PC-9 (cell line): Measurements from ENCODE around the gene PPRC1. TPM values are rescaled to one million over a fixed set of nuclear protein-coding genes. Genes with fewer than 3 reads are reported as not detected.
A peak's percentile ranks its signal among the peaks of the same experiment; 100 is the strongest.

Experiments used
- BruUV-seq: library from RNA; stranded (reverse); fragments of 400-500 nt; replicated peaks from 2 replicates; lab custom pipeline; 2021; lab: Mats Ljungman, UMichigan
- CTCF ChIA-PET: fragments of 300-600 bp; sonication (Branson Sonifier 250); formaldehyde crosslinking; loops from one replicate; lab custom pipeline; 2022; ENCODE audit warnings: antibody characterized with exemption; lab: Charles Lee
- POLR2A ChIA-PET: fragments of 300-600 bp; sonication (Branson Sonifier 250); formaldehyde crosslinking; loops from one replicate; lab custom pipeline; 2022; ENCODE audit warnings: antibody characterized with exemption; ENCODE audit not compliant: unreplicated experiment; lab: Charles Lee
- DNase-seq, 2 experiments: peaks; one replicate each; pipeline versions ENCODE4 v3.0.0 to v3.0.0-alpha.2; 2015 to 2022; ENCODE audit warnings: mixed read lengths in 1 of 2
- H2AFZ ChIP-seq: fragments of 200-600 bp; sonication (generic); 2 replicates; pipeline ENCODE4 v1.8.1; 2017; ENCODE audit warnings: antibody characterized with exemption
- H3F3A ChIP-seq: fragments of 200-600 bp; sonication (generic); 2 replicates; pipeline ENCODE4 v1.8.1; 2017; ENCODE audit warnings: antibody characterized with exemption, mild to moderate bottlenecking, low read depth; ENCODE audit not compliant: insufficient read depth
- H3K27ac ChIP-seq: fragments of 200-600 bp; sonication (generic); 2 replicates; pipeline ENCODE4 v1.6.1; 2016; ENCODE audit warnings: mixed run types
- H3K27me3 ChIP-seq: fragments of 200-600 bp; sonication (generic); 2 replicates; pipeline ENCODE4 v1.6.1; 2016; ENCODE audit warnings: low read depth, mixed run types; ENCODE audit not compliant: insufficient read depth
- H3K36me3 ChIP-seq: fragments of 200-600 bp; sonication (generic); 2 replicates; pipeline ENCODE4 v1.6.1; 2016; ENCODE audit warnings: low read depth, mixed run types
- H3K4me1 ChIP-seq: fragments of 200-600 bp; sonication (generic); replicated peaks from 2 replicates; pipeline ENCODE4 v1.6.1; 2016; ENCODE audit warnings: mixed run types; ENCODE audit not compliant: insufficient read depth
- H3K4me2 ChIP-seq: fragments of 200-600 bp; sonication (generic); 2 replicates; pipeline ENCODE4 v1.6.1; 2017; ENCODE audit warnings: mixed run types
- H3K4me3 ChIP-seq: fragments of 200-600 bp; sonication (generic); 2 replicates; pipeline ENCODE4 v1.6.1; 2016; ENCODE audit warnings: mixed run types
- H3K79me2 ChIP-seq: fragments of 200-600 bp; sonication (generic); 2 replicates; pipeline ENCODE4 v1.6.1; 2017; ENCODE audit warnings: low read depth, mixed run types
- H3K9me2 ChIP-seq: fragments of 200-600 bp; sonication (generic); 2 replicates; pipeline ENCODE4 v1.8.1; 2017; ENCODE audit warnings: mild to moderate bottlenecking; ENCODE audit not compliant: insufficient read depth
- H3K9me3 ChIP-seq: fragments of 200-600 bp; sonication (generic); 2 replicates; pipeline ENCODE4 v1.8.1; 2016; ENCODE audit warnings: low read depth; ENCODE audit not compliant: insufficient read depth
- H4K20me1 ChIP-seq: fragments of 200-600 bp; sonication (generic); 2 replicates; pipeline ENCODE4 v1.8.1; 2017; ENCODE audit not compliant: insufficient read depth
- CTCF ChIP-seq: fragments of 200-600 bp; sonication (generic); conservative IDR thresholded peaks from 2 replicates; pipeline ENCODE4 v1.6.1; 2017; ENCODE audit warnings: mixed run types, antibody characterized with exemption, mild to moderate bottlenecking, moderate library complexity
- EZH2 ChIP-seq: fragments of 200-600 bp; sonication (generic); IDR thresholded peaks from 2 replicates; pipeline ENCODE4 v1.8.0; 2017; ENCODE audit warnings: antibody characterized with exemption, low read depth
- intact Hi-C: fragments of 100-400 bp; cut with micrococcal nuclease; formaldehyde crosslinking; loops from one replicate; pipeline ENCODE4 v1.10.0; 2022; ENCODE audit not compliant: unreplicated experiment
- total RNA-seq: library from RNA; stranded (reverse); gene quantifications from 2 replicates; pipeline ENCODE4 v1.2.3, GENCODE V29; 2021

The PPRC1 gene
- total RNA-seq, 1 experiment from 2014 or later = 22.9 TPM

- TF ChIP-seq CTCF (no peak), EZH2 (no peak)
- Histone ChIP-seq H3K4me1 (no peaks in the 10 kb centered on the region; the same call in none of the 2 replicates), H3K36me3 (no peaks in the 10 kb centered on the region), H3K4me3 (peak within 1 kb of the TSS; percentile 74), H4K20me1 (no peaks in the 10 kb centered on the region), H3K9me3 (no peaks in the 10 kb centered on the region), H3K9me2 (no peaks in the 10 kb centered on the region), H2AFZ (peak within 1 kb of the TSS; percentile 82), H3K79me2 (no peaks in the 10 kb centered on the region), H3K27me3 (no peaks in the 10 kb centered on the region), H3F3A (no peaks in the 10 kb centered on the region), H3K4me2 (peak within 1 kb of the TSS; percentile 85), H3K27ac (no peak within 1 kb of the TSS)
- intact Hi-C loops = no loop called here
- BruUV-seq = no TSS peak
- ChIA-PET CTCF (no interaction called here), POLR2A (interaction anchor here (0.7 kb wide), 1 partner anchor 484 kb away, joined by 3 read pairs; no protein-coding TSS in a partner anchor)
- peak; percentile 43 to 60 for DNase-seq
Observed at GRCh38 chr10:102120142-102120990, 12.5 kb upstream of the PPRC1 start, which contains the start of gene LDB1. Gene LDB1, minus strand, starts transcription at chr10:102120368. Its CDS starts 258 bp downstream, at chr10:102120110.

- Histone ChIP-seq H3K27ac (no peak overlapping the region), H3F3A (no peaks in the 10 kb centered on the region), H3K9me3 (no peaks in the 10 kb centered on the region), H2AFZ (peak overlapping the region; percentile 79; the same call in 1 of the 2 replicates), H3K4me3 (peak overlapping the region; percentile 74), H3K9me2 (no peaks in the 10 kb centered on the region), H3K4me1 (no peaks in the 10 kb centered on the region; the same call in 1 of the 2 replicates), H3K4me2 (peak overlapping the region; percentile 85), H3K27me3 (no peaks in the 10 kb centered on the region), H3K79me2 (no peaks in the 10 kb centered on the region), H3K36me3 (no peaks in the 10 kb centered on the region), H4K20me1 (no peaks in the 10 kb centered on the region)
- intact Hi-C loops = no loop called here
- ChIA-PET POLR2A (interaction anchor here (0.7 kb wide), 1 partner anchor 484 kb away, joined by 3 read pairs; no protein-coding TSS in a partner anchor), CTCF (no interaction called here)
- no peak for DNase-seq
- TF ChIP-seq CTCF = no peak
- TF ChIP-seq EZH2 = no peak
- TSS peak; percentile 67 for BruUV-seq
Observed at GRCh38 chr10:102120991-102121738, 11.7 kb upstream of the PPRC1 start.

- H4K20me1 ChIP-seq = no peaks in the 10 kb centered on the region
- no peaks in the 10 kb centered on the region for H3K79me2 ChIP-seq
- H3K27ac ChIP-seq = no peak overlapping the region
- no peaks in the 10 kb centered on the region for H3K36me3 ChIP-seq
- CTCF ChIA-PET = interaction anchor here (0.6 kb wide), 1 partner anchor 301 kb away, joined by 7 read pairs; no protein-coding TSS in a partner anchor
- H3K9me2 ChIP-seq = no peaks in the 10 kb centered on the region
- no peak overlapping the region for H3K4me2 ChIP-seq
- no peaks in the 10 kb centered on the region; the same call in 1 of the 2 replicates for H3K4me1 ChIP-seq
- H3K27me3 ChIP-seq = no peaks in the 10 kb centered on the region
- H2AFZ ChIP-seq = no peak overlapping the region
- no peak for TF ChIP-seq CTCF
- no peak overlapping the region for H3K4me3 ChIP-seq
- BruUV-seq = no TSS peak
- DNase-seq = no peak
- POLR2A ChIA-PET = no interaction called here
- intact Hi-C loops = no loop called here
- H3F3A ChIP-seq = no peaks in the 10 kb centered on the region
- no peaks in the 10 kb centered on the region for H3K9me3 ChIP-seq
Observed at GRCh38 chr10:102121739-102122372, 11.0 kb upstream of the PPRC1 start.
